ENCODE measurements around the gene TRERF1.

The TRERF1 gene

GRCh38 chr6:42251911-42252637, 199.7 kb downstream of the TRERF1 start:
- H3K36me3 ChIP-seq (replicated peaks): peaks cover 21% of the 10 kb centered on the region
- no peak for TF ChIP-seq CTCF (IDR thresholded peaks at IDR 0.05; ENCODE audit: low read depth, low read length, missing control alignments)
- H3K27me3 ChIP-seq (replicated peaks): no peaks in the 10 kb centered on the region
- H3K4me3 ChIP-seq (ENCODE audit: low read depth, low read length): no peak overlapping the region
- H3K27ac ChIP-seq: no peak overlapping the region
- in situ Hi-C loops (cut with HindIII; ENCODE audit: low pct_ligation_motif_present, low sequenced_read_pairs): no loop called here
- peak; percentile 9 for DNase-seq

- H3K36me3 ChIP-seq (replicated peaks): peaks cover 17% of the 10 kb centered on the region
- H3K27me3 ChIP-seq (replicated peaks): no peaks in the 10 kb centered on the region
- TF ChIP-seq CTCF (IDR thresholded peaks at IDR 0.05; ENCODE audit: low read depth, low read length, missing control alignments): no peak
- H3K27ac ChIP-seq: no peak overlapping the region
- no peak for DNase-seq
- no peak overlapping the region for H3K4me3 ChIP-seq (ENCODE audit: low read depth, low read length)
- in situ Hi-C loops (cut with HindIII; ENCODE audit: low pct_ligation_motif_present, low sequenced_read_pairs): no loop called here
Observed at GRCh38 chr6:42251500-42251899, 200.2 kb downstream of the TRERF1 start.

- Histone ChIP-seq H3K27me3 (replicated peaks) (no peaks in the 10 kb centered on the region), H3K36me3 (replicated peaks) (peaks cover 13% of the 10 kb centered on the region), H3K4me3 (ENCODE audit: low read depth, low read length) (no peak overlapping the region), H3K27ac (no peak overlapping the region)
- TF ChIP-seq CTCF (IDR thresholded peaks at IDR 0.05; ENCODE audit: low read depth, low read length, missing control alignments): no peak
- DNase-seq: no peak
- in situ Hi-C loops (cut with HindIII; ENCODE audit: low pct_ligation_motif_present, low sequenced_read_pairs): no loop called here
Observed at GRCh38 chr6:42250274-42250931, 201.3 kb downstream of the TRERF1 start.

GRCh38 chr6:42249279-42249678, 202.4 kb downstream of the TRERF1 start:
- Histone ChIP-seq H3K27me3 (replicated peaks) (no peaks in the 10 kb centered on the region), H3K27ac (no peak overlapping the region), H3K4me3 (ENCODE audit: low read depth, low read length) (no peak overlapping the region), H3K36me3 (replicated peaks) (peaks cover 4% of the 10 kb centered on the region)
- DNase-seq: no peak
- TF ChIP-seq CTCF (IDR thresholded peaks at IDR 0.05; ENCODE audit: low read depth, low read length, missing control alignments): no peak
- in situ Hi-C loops (cut with HindIII; ENCODE audit: low pct_ligation_motif_present, low sequenced_read_pairs): no loop called here

GRCh38 chr6:42243046-42243445, 208.7 kb downstream of the TRERF1 start:
- no peak overlapping the region for H3K27ac ChIP-seq
- no peak for DNase-seq
- H3K4me3 ChIP-seq (ENCODE audit: low read depth, low read length): no peak overlapping the region
- H3K36me3 ChIP-seq (replicated peaks): peaks cover 6% of the 10 kb centered on the region
- H3K27me3 ChIP-seq (replicated peaks): no peaks in the 10 kb centered on the region
- in situ Hi-C loops (cut with HindIII; ENCODE audit: low pct_ligation_motif_present, low sequenced_read_pairs): no loop called here
- no peak for TF ChIP-seq CTCF (IDR thresholded peaks at IDR 0.05; ENCODE audit: low read depth, low read length, missing control alignments)
